H9 (cell line): ENCODE results near the gene SCP2. TPM values are rescaled to one million over a fixed set of nuclear protein-coding genes. Genes with fewer than 3 reads are reported as not detected.

Experiments used
- DNase-seq: peaks from one replicate; pipeline ENCODE4 v3.0.0-alpha.2; 2017
- H2AFZ ChIP-seq: one replicate; pipeline ENCODE4 v1.6.1; 2013; ENCODE audit warnings: mild to moderate bottlenecking, low read length, control low read depth, moderate library complexity
- H2AK5ac ChIP-seq: 2 replicates; pipeline ENCODE4 v1.6.1; 2013; ENCODE audit warnings: low read length, control low read depth, mixed read lengths; ENCODE audit not compliant: insufficient read length
- H2BK120ac ChIP-seq: one replicate; pipeline ENCODE4 v1.6.1; 2013; ENCODE audit warnings: low read depth, mild to moderate bottlenecking, low read length, control low read depth, inconsistent platforms; ENCODE audit not compliant: poor library complexity, severe bottlenecking
- H2BK12ac ChIP-seq: 2 replicates; pipeline ENCODE4 v1.6.1; 2013; ENCODE audit warnings: low read length, control low read depth, mixed read lengths, low read depth; ENCODE audit not compliant: insufficient read length
- H2BK15ac ChIP-seq: 2 replicates; pipeline ENCODE4 v1.6.1; 2013; ENCODE audit warnings: low read depth, low read length, control low read depth
- H2BK20ac ChIP-seq: one replicate; pipeline ENCODE4 v1.6.1; 2013; ENCODE audit warnings: low read depth, mild to moderate bottlenecking, low read length, control low read depth, inconsistent platforms; ENCODE audit not compliant: poor library complexity, severe bottlenecking
- H2BK5ac ChIP-seq: 2 replicates; pipeline ENCODE4 v1.6.1; 2013; ENCODE audit warnings: low read length, control low read depth, mixed read lengths; ENCODE audit not compliant: insufficient read length
- H3K14ac ChIP-seq: 2 replicates; pipeline ENCODE4 v1.6.1; 2013; ENCODE audit warnings: low read length, control low read depth; ENCODE audit not compliant: insufficient read depth
- H3K18ac ChIP-seq: 2 replicates; pipeline ENCODE4 v1.6.1; 2013; ENCODE audit warnings: low read depth, mild to moderate bottlenecking, mixed read lengths, low read length, control low read depth; ENCODE audit not compliant: insufficient read length
- H3K23ac ChIP-seq: 2 replicates; pipeline ENCODE4 v1.6.1; 2013; ENCODE audit warnings: low read length, control low read depth, mixed read lengths, low read depth; ENCODE audit not compliant: insufficient read length
- H3K23me2 ChIP-seq: 2 replicates; pipeline ENCODE4 v1.6.1; 2013; ENCODE audit warnings: low read depth, mild to moderate bottlenecking, mixed read lengths, low read length, control low read depth; ENCODE audit not compliant: insufficient read length, poor library complexity, severe bottlenecking
- H3K27ac ChIP-seq: 2 replicates; pipeline ENCODE4 v1.5.1; 2013; ENCODE audit warnings: low read length, control low read depth, mixed read lengths, low read depth; ENCODE audit not compliant: insufficient read length
- H3K27me3 ChIP-seq: 2 replicates; pipeline ENCODE4 v1.6.1; 2013; ENCODE audit warnings: low read length, control low read depth, inconsistent platforms; ENCODE audit not compliant: insufficient read depth
- H3K4ac ChIP-seq: 2 replicates; pipeline ENCODE4 v1.6.1; 2013; ENCODE audit warnings: low read depth, mild to moderate bottlenecking, control low read depth, inconsistent platforms, low read length, moderate library complexity
- H3K4me1 ChIP-seq: 2 replicates; pipeline ENCODE4 v1.6.1; 2013; ENCODE audit warnings: low read length, control low read depth, inconsistent platforms; ENCODE audit not compliant: insufficient read depth
- H3K4me2 ChIP-seq: 2 replicates; pipeline ENCODE4 v1.6.1; 2013; ENCODE audit warnings: low read length, control low read depth, mixed read lengths; ENCODE audit not compliant: insufficient read length, insufficient read depth
- H3K56ac ChIP-seq: 2 replicates; pipeline ENCODE4 v1.6.1; 2013; ENCODE audit warnings: low read depth, mild to moderate bottlenecking, mixed read lengths, low read length, control low read depth; ENCODE audit not compliant: insufficient read length
- H3K79me1 ChIP-seq: 2 replicates; pipeline ENCODE4 v1.6.1; 2013; ENCODE audit warnings: low read depth, mild to moderate bottlenecking, moderate library complexity, low read length, control low read depth, inconsistent platforms; ENCODE audit not compliant: insufficient read depth, poor library complexity, severe bottlenecking
- H3K79me2 ChIP-seq: 2 replicates; pipeline ENCODE4 v1.6.1; 2013; ENCODE audit warnings: low read length, control low read depth, inconsistent platforms; ENCODE audit not compliant: insufficient read depth
- H3K9ac ChIP-seq: 2 replicates; pipeline ENCODE4 v1.6.1; 2013; ENCODE audit warnings: low read length, control low read depth, mixed read lengths; ENCODE audit not compliant: insufficient read length; ENCODE audit errors: extremely low read depth
- H3K9me3 ChIP-seq: one replicate; pipeline ENCODE4 v1.6.1; 2013; ENCODE audit warnings: low read depth, low read length, inconsistent platforms; ENCODE audit not compliant: control insufficient read depth
- H3T11ph ChIP-seq: one replicate; pipeline ENCODE4 v1.6.1; 2013; ENCODE audit warnings: mild to moderate bottlenecking, low read length, control low read depth, inconsistent platforms
- H4K20me1 ChIP-seq: one replicate; pipeline ENCODE4 v1.6.1; 2013; ENCODE audit not compliant: control insufficient read depth, insufficient read length, insufficient read depth
- H4K5ac ChIP-seq: 2 replicates; pipeline ENCODE4 v1.6.1; 2013; ENCODE audit warnings: low read depth, mild to moderate bottlenecking, mixed read lengths, low read length, control low read depth; ENCODE audit not compliant: insufficient read length
- H4K8ac ChIP-seq: replicated peaks from 2 replicates; pipeline ENCODE4 v1.6.1; 2013; ENCODE audit warnings: low read length, control low read depth, mixed read lengths, low read depth; ENCODE audit not compliant: insufficient read length
- H4K91ac ChIP-seq: 2 replicates; pipeline ENCODE4 v1.6.1; 2013; ENCODE audit warnings: low read depth, mild to moderate bottlenecking, moderate library complexity, mixed read lengths, low read length, control low read depth; ENCODE audit not compliant: insufficient read length
- H3K27ac Mint-ChIP-seq, 3 experiments: 2 replicates in 2 of 3; 3 replicates in 1 of 3; pipeline ENCODE4 v1.8.0; 2020 to 2021; ENCODE audit warnings: mixed read lengths in 3 of 3, mild to moderate bottlenecking in 1 of 3, moderate library complexity in 1 of 3
- H3K27me3 Mint-ChIP-seq: 2 replicates; pipeline ENCODE4 v1.8.0; 2021; ENCODE audit warnings: low read depth, mild to moderate bottlenecking, moderate library complexity, mixed read lengths
- H3K36me3 Mint-ChIP-seq, 3 experiments: 2 replicates in 2 of 3; 3 replicates in 1 of 3; pipeline ENCODE4 v1.8.0; 2020 to 2021; ENCODE audit warnings: low read depth in 3 of 3, mixed read lengths in 3 of 3; ENCODE audit not compliant: insufficient read depth in 1 of 3
- H3K4me1 Mint-ChIP-seq, 2 experiments: 2 replicates each; pipeline ENCODE4 v1.8.0; 2020; ENCODE audit warnings: mixed read lengths in 2 of 2
- H3K4me3 Mint-ChIP-seq, 2 experiments: 2 replicates in 1 of 2; 3 replicates in 1 of 2; pipeline ENCODE4 v1.8.0; 2020 to 2021; ENCODE audit warnings: mild to moderate bottlenecking in 2 of 2, mixed read lengths in 2 of 2, moderate library complexity in 1 of 2
- H3K9me3 Mint-ChIP-seq, 2 experiments: 2 replicates in 1 of 2; 3 replicates in 1 of 2; pipeline ENCODE4 v1.8.0; 2020; ENCODE audit warnings: mild to moderate bottlenecking in 2 of 2, mixed read lengths in 2 of 2, moderate library complexity in 1 of 2
- WGBS: extraction: QIAGEN DNeasy Blood & Tissue Kit; methylation state at CpG from one replicate; pipeline ENCODE4 v1.1.7; 2013; ENCODE audit warnings: missing lambda C conversion rate, low lambda C conversion rate, mixed read lengths; ENCODE audit not compliant: insufficient read length; ENCODE audit errors: extremely low coverage; 5-methylcytosine and 5-hydroxymethylcytosine counted together
- total RNA-seq: library from RNA; stranded (reverse); gene quantifications from 2 replicates; pipeline ENCODE4 v1.2.1, GENCODE V29; 2021
- TF ChIP-seq, protein P1 (sequence below): fragments of 200-600 bp; sonication (generic); conservative IDR thresholded peaks from 3 replicates; pipeline ENCODE4 v1.8.0; 2021; ENCODE audit warnings: antibody characterized with exemption, mild to moderate bottlenecking

Gene SCP2
- total RNA-seq, 1 experiment from 2014 or later, result 48.8 TPM

DNA sequence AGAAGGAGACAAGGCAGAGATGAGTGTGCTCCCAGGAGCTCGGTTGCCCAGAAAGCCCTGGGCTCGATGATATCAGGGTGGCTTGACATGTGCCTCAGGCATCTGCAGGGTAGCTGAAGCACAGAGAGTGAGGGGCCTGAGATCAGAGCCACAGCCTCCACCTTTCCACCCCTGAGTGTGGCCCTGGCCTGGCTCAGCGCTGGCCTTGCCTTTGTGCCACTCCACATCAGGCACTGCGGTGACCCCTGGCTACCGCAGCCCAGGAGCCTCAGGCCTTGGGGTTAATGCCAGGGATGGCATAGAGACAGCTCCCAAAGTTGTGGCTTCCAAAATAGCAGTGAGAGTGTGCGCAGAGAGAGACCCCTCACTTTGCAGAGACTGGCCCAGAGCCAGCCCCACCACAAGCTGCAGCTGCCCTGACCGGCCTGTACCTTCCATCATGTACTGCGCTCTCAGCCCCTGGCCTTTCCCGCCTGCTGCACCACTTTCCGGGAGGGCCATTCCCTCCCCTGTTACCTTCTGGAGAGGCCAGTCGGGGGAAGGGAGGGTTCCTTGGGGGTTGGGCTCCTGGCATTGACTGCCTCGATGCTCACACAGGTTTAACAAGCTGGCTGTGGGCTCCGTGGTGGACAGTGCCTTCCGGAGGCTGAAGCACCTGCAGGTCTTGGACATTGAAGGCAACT is 154.4 kb downstream of the SCP2 start:
- Histone ChIP-seq H3K4me2 (no peak overlapping the region), H3K14ac (no peak overlapping the region), H3K4me1 (peaks cover 6% of the 10 kb centered on the region; the same call in 1 of the 2 replicates), H4K20me1 (no peaks in the 10 kb centered on the region), H4K5ac (no peak overlapping the region), H2BK15ac (no peak overlapping the region), H4K8ac (no peak overlapping the region), H3K9ac (no peak overlapping the region), H3K23ac (no peak overlapping the region), H2BK120ac (no peak overlapping the region), H3K23me2 (peaks cover 3% of the 10 kb centered on the region), H3K79me1 (no peaks in the 10 kb centered on the region), H2BK12ac (no peak overlapping the region), H3K4ac (no peak overlapping the region), H3T11ph (no peak overlapping the region), H2BK5ac (no peak overlapping the region), H4K91ac (no peak overlapping the region), H3K9me3 (no peaks in the 10 kb centered on the region), H3K56ac (no peak overlapping the region), H3K27me3 (no peaks in the 10 kb centered on the region), H2BK20ac (no peak overlapping the region), H3K27ac (no peak overlapping the region), H3K18ac (no peak overlapping the region), H2AK5ac (no peak overlapping the region), H2AFZ (no peak overlapping the region), H3K79me2 (no peaks in the 10 kb centered on the region)
- H3K9me3 Mint-ChIP-seq, result no peaks in the 10 kb centered on the region
- peaks cover 11 to 29% of the 10 kb centered on the region in 2 experiments for H3K4me1 Mint-ChIP-seq
- peaks cover 6% of the 10 kb centered on the region for H3K27me3 Mint-ChIP-seq
- no peak for DNase-seq
- no peak overlapping the region for H3K27ac Mint-ChIP-seq
- no peaks in the 10 kb centered on the region; a peak in 1 of 7 replicates for H3K36me3 Mint-ChIP-seq
- no peak overlapping the region for H3K4me3 Mint-ChIP-seq
- TF ChIP-seq, protein P1, sequence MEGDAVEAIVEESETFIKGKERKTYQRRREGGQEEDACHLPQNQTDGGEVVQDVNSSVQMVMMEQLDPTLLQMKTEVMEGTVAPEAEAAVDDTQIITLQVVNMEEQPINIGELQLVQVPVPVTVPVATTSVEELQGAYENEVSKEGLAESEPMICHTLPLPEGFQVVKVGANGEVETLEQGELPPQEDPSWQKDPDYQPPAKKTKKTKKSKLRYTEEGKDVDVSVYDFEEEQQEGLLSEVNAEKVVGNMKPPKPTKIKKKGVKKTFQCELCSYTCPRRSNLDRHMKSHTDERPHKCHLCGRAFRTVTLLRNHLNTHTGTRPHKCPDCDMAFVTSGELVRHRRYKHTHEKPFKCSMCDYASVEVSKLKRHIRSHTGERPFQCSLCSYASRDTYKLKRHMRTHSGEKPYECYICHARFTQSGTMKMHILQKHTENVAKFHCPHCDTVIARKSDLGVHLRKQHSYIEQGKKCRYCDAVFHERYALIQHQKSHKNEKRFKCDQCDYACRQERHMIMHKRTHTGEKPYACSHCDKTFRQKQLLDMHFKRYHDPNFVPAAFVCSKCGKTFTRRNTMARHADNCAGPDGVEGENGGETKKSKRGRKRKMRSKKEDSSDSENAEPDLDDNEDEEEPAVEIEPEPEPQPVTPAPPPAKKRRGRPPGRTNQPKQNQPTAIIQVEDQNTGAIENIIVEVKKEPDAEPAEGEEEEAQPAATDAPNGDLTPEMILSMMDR, result no peak
- WGBS, result no CpG with 5 or more reads among the region's 14 CpGs
